Right lobe of liver (tissue), 4 donors: Measurements from ENCODE around the gene TFE3.

Source experiments
- CTCF ChIP-seq, 4 donors: fragments of 200-600 bp in 3 of 4; fragments of 450-650 bp in 1 of 4; IDR thresholded peaks; one replicate each; pipeline versions ENCODE4 v1.5.1 to v1.8.0; 2016 to 2022; ENCODE audit warnings: antibody characterized with exemption in 4 of 4, mild to moderate bottlenecking in 2 of 4
- POLR2A ChIP-seq: fragments of 450-650 bp; IDR thresholded peaks from one replicate; pipeline ENCODE4 v1.6.1; 2017; ENCODE audit warnings: antibody characterized with exemption, mild to moderate bottlenecking
- donor health status: DM: no; HTN: no; CAD: no.
- donor health status: DM: no; HTN: no; CAD: no.
- donor health status: DM: no; HTN: yes; CAD: no.

- TF ChIP-seq POLR2A (no peak), CTCF (IDR thresholded peaks at IDR 0.05) (no peak)
These were observed 25.9 kb upstream of the TFE3 start for GRCh38 chrX:49069038-49069437.
